GM10248 (cell line): Measurements from ENCODE around the gene BRINP3.

Experiments
- CTCF ChIA-PET: fragments of 300-600 bp; sonication (Branson Sonifier 250); formaldehyde crosslinking; extraction: SDS; loops from one replicate; lab custom pipeline; 2021; ENCODE audit warnings: antibody characterized with exemption; lab: Yijun Ruan, JAX
- POLR2A ChIA-PET: fragments of 350-650 bp; sonication (Branson Sonifier 250); formaldehyde crosslinking; extraction: SDS; loops from one replicate; lab custom pipeline; 2020; ENCODE audit warnings: antibody characterized with exemption; lab: Yijun Ruan, JAX
- DNase-seq: peaks from one replicate; pipeline ENCODE4 v3.0.0; 2012; ENCODE audit errors: extremely low spot score
- TF ChIP-seq, protein P1 (sequence below): IDR thresholded peaks from 2 replicates; pipeline ENCODE4 v1.5.1; 2012; ENCODE audit warnings: mild to moderate bottlenecking, low read depth; ENCODE audit errors: extremely low read depth, missing control alignments, control extremely low read depth

Gene BRINP3

DNA sequence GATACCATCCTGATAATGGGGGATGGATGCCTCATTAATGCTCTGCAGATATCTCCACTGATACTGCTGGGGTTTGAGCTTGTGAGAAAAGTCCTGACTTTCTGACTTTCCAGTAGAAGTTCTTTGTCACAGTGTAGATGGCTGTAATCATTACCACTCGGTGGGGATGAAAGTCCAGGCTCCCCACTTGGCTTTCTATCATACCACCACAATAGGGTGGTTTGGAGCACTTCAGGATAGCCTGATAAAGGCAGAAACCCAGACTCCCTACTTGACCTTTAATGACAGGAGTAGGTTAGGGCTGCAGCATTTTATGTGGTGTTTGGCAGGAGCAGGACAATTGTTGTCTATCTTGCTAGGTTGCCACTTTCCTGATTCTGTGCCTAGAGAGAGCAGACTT is 294.1 kb downstream of the BRINP3 start:
- CTCF ChIA-PET: interaction anchor here (1.2 kb wide), 2 partner anchors 12 to 63 kb away, joined by 3 read pairs; no protein-coding TSS in a partner anchor
- POLR2A ChIA-PET: no interaction called here

DNA sequence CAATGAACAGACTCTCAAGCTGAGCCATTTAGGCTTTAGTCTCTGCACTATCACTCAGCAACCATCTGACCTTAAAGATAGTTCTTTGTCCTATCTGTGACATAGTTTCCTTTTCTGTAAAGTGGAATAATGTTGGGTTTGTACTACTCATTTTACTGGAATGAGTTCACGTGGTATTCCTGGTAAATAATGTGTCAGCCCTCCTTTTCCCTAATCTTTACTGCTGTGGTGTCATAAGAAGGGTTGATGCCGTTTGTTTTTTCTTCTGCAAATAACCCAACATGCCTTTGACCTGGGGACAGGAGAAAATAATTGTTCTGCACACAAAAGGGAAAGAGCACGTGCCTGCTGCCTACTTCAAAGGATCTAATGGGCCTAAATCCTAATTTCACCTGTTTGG is 297.8 kb downstream of the BRINP3 start:
- DNase-seq: no peak
- ChIA-PET CTCF (no interaction called here), POLR2A (no interaction called here)
- TF ChIP-seq, protein P1, sequence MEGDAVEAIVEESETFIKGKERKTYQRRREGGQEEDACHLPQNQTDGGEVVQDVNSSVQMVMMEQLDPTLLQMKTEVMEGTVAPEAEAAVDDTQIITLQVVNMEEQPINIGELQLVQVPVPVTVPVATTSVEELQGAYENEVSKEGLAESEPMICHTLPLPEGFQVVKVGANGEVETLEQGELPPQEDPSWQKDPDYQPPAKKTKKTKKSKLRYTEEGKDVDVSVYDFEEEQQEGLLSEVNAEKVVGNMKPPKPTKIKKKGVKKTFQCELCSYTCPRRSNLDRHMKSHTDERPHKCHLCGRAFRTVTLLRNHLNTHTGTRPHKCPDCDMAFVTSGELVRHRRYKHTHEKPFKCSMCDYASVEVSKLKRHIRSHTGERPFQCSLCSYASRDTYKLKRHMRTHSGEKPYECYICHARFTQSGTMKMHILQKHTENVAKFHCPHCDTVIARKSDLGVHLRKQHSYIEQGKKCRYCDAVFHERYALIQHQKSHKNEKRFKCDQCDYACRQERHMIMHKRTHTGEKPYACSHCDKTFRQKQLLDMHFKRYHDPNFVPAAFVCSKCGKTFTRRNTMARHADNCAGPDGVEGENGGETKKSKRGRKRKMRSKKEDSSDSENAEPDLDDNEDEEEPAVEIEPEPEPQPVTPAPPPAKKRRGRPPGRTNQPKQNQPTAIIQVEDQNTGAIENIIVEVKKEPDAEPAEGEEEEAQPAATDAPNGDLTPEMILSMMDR: no peak

More for the DNA sequence above, 294.1 kb downstream of the BRINP3 start:
- DNase-seq: no peak
- TF ChIP-seq, protein P1: no peak

DNA sequence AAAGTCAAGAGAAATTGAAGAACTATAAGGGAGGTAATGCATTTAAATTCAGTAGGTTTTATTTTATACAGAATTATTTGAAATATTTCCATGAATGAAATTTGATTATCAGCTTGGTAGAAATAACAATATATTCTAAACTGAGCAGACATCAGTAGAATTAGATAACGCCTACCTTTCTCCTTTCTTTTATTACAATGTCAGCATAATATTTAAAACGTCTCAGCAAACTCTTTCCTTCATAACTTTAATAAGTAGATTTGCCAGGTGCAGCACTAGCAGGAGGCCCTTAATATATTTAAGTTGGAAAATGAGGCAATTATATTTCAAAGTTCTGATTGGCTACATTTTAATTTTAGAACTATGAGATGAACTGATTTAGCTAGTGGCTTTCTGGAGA is 298.8 kb downstream of the BRINP3 start:
- ChIA-PET CTCF (no interaction called here), POLR2A (no interaction called here)
- TF ChIP-seq, protein P1: no peak

DNA sequence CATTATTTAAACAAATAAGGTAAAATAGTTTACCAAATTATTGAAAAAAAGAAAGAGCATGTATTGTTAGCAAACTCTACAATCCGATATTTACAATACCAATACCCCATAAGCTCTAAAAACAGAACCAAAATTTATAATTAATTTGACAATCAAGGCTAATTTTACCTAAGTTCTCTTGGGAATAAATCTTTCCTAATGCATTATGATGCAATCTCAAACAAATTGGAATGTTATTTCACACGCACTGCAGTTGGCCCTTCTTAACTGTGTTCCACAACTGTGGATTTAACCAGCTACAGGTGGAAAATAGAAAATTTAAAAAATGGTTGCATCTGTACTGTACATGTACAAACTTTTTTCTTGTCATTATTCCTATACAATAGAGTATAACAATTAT is 300.1 kb downstream of the BRINP3 start:
- POLR2A ChIA-PET: no interaction called here
- TF ChIP-seq, protein P1: no peak
- CTCF ChIA-PET: interaction anchor here (0.8 to 1.8 kb wide), 4 partner anchors 9 to 31 kb away, joined by 3 to 4 read pairs (median 3); no protein-coding TSS in a partner anchor
- no peak for DNase-seq

More for the DNA sequence above, 298.8 kb downstream of the BRINP3 start:
- DNase-seq: no peak

DNA sequence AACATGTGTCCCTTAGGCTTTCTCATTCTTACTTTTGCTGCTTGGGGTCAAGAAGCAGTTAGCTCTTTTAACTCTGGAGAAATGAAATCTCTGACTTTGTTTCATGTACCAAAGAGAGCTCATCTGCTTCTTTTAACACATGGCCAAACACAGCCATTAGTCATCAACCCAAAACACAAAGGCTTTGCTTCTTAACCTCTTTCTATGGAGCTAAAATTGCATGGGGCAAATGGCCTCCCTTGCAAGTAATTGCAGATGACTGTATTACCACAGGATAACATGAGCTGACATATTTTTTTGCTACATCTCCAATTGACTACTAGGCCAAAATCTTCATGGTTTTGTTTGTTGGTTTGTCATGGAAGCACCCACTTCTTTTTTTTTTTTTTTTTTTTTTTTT is 300.9 kb downstream of the BRINP3 start:
- ChIA-PET POLR2A (no interaction called here), CTCF (interaction anchor here (1.0 to 1.8 kb wide), 3 partner anchors 8 to 13 kb away, joined by 3 to 4 read pairs (median 3); no protein-coding TSS in a partner anchor)
- DNase-seq: no peak
- TF ChIP-seq, protein P1: no peak

DNA sequence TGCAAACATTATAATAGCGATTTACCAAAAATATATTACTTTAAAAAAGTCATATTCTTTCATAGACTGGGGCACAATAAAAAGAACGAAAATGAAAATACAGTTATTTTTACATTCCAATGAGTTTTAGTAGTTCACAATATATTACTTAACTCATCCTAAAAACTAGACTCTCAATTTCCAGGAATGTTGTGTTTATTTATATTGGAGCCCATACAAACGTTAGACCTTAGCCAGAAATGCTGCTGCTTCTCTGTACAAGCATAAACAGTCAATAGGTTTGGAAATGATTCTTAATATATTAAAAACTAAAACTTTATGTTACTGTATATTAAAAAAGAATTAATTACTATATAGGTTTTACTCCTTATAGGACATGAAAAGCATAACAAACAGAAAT is 302.3 kb downstream of the BRINP3 start:
- TF ChIP-seq, protein P1: no peak
- DNase-seq: no peak
- ChIA-PET CTCF (no interaction called here), POLR2A (no interaction called here)
